Fibroblast of lung (primary cell): ENCODE results near the gene ECSCR. TPM values are rescaled to one million over a fixed set of nuclear protein-coding genes. Genes with fewer than 3 reads are reported as not detected.

Experiments
- DNase-seq, 2 donors: peaks; one replicate each; pipeline versions ENCODE4 v3.0.0 to v3.0.0-alpha.2; 2010; ENCODE audit warnings: low read depth in 2 of 2
- H2AFZ ChIP-seq: 2 replicates; pipeline ENCODE4 v1.5.1; 2012; ENCODE audit warnings: low read length, control low read depth, inconsistent platforms
- H3K27ac ChIP-seq: 2 replicates; pipeline ENCODE4 v1.5.1; 2011; ENCODE audit warnings: low read length, control low read depth; ENCODE audit not compliant: insufficient read depth
- H3K27me3 ChIP-seq: 2 replicates; pipeline ENCODE4 v1.5.1; 2011; ENCODE audit warnings: mild to moderate bottlenecking, low read length; ENCODE audit not compliant: control insufficient read depth, insufficient read depth
- H3K36me3 ChIP-seq: 2 replicates; pipeline ENCODE4 v1.5.1; 2011; ENCODE audit warnings: low read length; ENCODE audit not compliant: control insufficient read depth, insufficient read depth
- H3K4me1 ChIP-seq: 2 replicates; pipeline ENCODE4 v1.5.1; 2011; ENCODE audit warnings: low read length; ENCODE audit not compliant: control insufficient read depth, insufficient read depth; ENCODE audit errors: extremely low read depth
- H3K4me2 ChIP-seq: 2 replicates; pipeline ENCODE4 v1.5.1; 2011; ENCODE audit warnings: low read length, control low read depth; ENCODE audit not compliant: insufficient read depth; ENCODE audit errors: extremely low read depth
- H3K4me3 ChIP-seq, 4 experiments: fragments of 200-600 bp in 1 of 4; sonication (generic) in 1 of 4; replicated peaks in 1 of 4; 2 replicates each; pipeline ENCODE4 v1.5.1; 2011 to 2016; ENCODE audit warnings: low read length in 4 of 4, low read depth in 3 of 4, mild to moderate bottlenecking in 3 of 4, control low read depth in 2 of 4, inconsistent platforms in 1 of 4, mixed read lengths in 1 of 4; ENCODE audit not compliant: insufficient read depth in 1 of 4; ENCODE audit errors: control extremely low read depth in 1 of 4
- H3K79me2 ChIP-seq: 2 replicates; pipeline ENCODE4 v1.5.1; 2012; ENCODE audit warnings: mild to moderate bottlenecking, low read length, inconsistent platforms; ENCODE audit not compliant: control insufficient read depth, insufficient read depth
- H3K9ac ChIP-seq: 2 replicates; pipeline ENCODE4 v1.5.1; 2011; ENCODE audit warnings: mild to moderate bottlenecking, low read length, control low read depth; ENCODE audit not compliant: insufficient read depth
- H3K9me3 ChIP-seq: 2 replicates; pipeline ENCODE4 v1.5.1; 2012; ENCODE audit warnings: low read depth, low read length; ENCODE audit not compliant: control insufficient read depth, insufficient read depth
- H4K20me1 ChIP-seq: 2 replicates; pipeline ENCODE4 v1.5.1; 2011; ENCODE audit warnings: low read length; ENCODE audit not compliant: control insufficient read depth, insufficient read depth; ENCODE audit errors: extremely low read depth
- EZH2 ChIP-seq: IDR thresholded peaks from 2 replicates; pipeline ENCODE4 v1.5.1; 2012; ENCODE audit warnings: low read length, control low read depth, mild to moderate bottlenecking; ENCODE audit errors: missing control alignments
- polyA plus RNA-seq, 2 donors: library from polyadenylated mRNA; depleted of rRNA in 1 of 2; stranded (reverse) in 1 of 2; unstranded in 1 of 2; fragments of >200 nt; gene quantifications; 2 replicates each; pipeline ENCODE4 v1.2.1, GENCODE V29; 2011 to 2012; ENCODE audit warnings: missing spikeins in 1 of 2
- total RNA-seq: library from RNA; depleted of rRNA; stranded (reverse); fragments of >200 nt; gene quantifications from 2 replicates; pipeline ENCODE4 v1.2.1, GENCODE V29; 2014
- TF ChIP-seq, protein P1 (sequence below), 2 donors: IDR thresholded peaks in 1 of 2; conservative IDR thresholded peaks in 1 of 2; 1 replicate in 1 of 2; 2 replicates in 1 of 2; pipeline ENCODE4 v1.5.1; 2011 to 2012; ENCODE audit warnings: low read length in 2 of 2, control low read depth in 1 of 2, inconsistent platforms in 1 of 2, low read depth in 1 of 2, mild to moderate bottlenecking in 1 of 2

ECSCR gene
- total and polyA plus RNA-seq, 2 donors (not counting 1 experiment from before 2014, with no cell fraction given), result 0.18 TPM; not detected in 1

DNA sequence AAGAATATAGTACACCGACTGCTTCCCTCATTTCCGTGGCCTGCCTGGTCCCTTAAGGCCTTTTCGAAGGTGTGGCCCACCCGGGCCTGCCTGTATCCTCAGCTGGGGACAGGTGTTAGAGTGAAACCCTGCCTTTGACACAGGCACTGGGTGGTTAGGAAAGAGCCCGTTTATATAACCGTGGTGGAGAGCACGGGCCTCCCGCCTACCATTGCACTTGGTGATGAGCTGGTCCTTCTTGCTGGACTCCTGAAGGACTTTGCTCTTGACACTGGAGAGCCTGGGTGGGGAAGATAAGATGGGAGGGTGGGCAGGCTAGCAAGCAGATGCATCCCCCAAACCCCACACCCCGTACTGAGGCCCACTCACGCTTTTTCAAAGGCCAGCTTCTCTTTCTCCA lies 61.0 kb downstream of the ECSCR start:
- no peak overlapping the region for H3K4me2 ChIP-seq
- TF ChIP-seq, protein P1, sequence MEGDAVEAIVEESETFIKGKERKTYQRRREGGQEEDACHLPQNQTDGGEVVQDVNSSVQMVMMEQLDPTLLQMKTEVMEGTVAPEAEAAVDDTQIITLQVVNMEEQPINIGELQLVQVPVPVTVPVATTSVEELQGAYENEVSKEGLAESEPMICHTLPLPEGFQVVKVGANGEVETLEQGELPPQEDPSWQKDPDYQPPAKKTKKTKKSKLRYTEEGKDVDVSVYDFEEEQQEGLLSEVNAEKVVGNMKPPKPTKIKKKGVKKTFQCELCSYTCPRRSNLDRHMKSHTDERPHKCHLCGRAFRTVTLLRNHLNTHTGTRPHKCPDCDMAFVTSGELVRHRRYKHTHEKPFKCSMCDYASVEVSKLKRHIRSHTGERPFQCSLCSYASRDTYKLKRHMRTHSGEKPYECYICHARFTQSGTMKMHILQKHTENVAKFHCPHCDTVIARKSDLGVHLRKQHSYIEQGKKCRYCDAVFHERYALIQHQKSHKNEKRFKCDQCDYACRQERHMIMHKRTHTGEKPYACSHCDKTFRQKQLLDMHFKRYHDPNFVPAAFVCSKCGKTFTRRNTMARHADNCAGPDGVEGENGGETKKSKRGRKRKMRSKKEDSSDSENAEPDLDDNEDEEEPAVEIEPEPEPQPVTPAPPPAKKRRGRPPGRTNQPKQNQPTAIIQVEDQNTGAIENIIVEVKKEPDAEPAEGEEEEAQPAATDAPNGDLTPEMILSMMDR (conservative IDR thresholded peaks at IDR 0.05 in 1 of 2, IDR thresholded peaks at IDR 0.05 in 1 of 2; ENCODE audit: low read depth in 1 of 2, low read length in 2 of 2), result no peak
- no peak for TF ChIP-seq EZH2
- H4K20me1 ChIP-seq, result no peaks in the 10 kb centered on the region
- no peaks in the 10 kb centered on the region for H3K36me3 ChIP-seq
- H2AFZ ChIP-seq, result no peak overlapping the region
- no peak overlapping the region for H3K9ac ChIP-seq
- no peaks in the 10 kb centered on the region for H3K79me2 ChIP-seq
- H3K4me1 ChIP-seq, result peaks cover 6% of the 10 kb centered on the region
- no peaks in the 10 kb centered on the region for H3K9me3 ChIP-seq
- no peak overlapping the region for H3K4me3 ChIP-seq
- DNase-seq, result no peak
- no peaks in the 10 kb centered on the region for H3K27me3 ChIP-seq
- H3K27ac ChIP-seq, result no peak overlapping the region

DNA sequence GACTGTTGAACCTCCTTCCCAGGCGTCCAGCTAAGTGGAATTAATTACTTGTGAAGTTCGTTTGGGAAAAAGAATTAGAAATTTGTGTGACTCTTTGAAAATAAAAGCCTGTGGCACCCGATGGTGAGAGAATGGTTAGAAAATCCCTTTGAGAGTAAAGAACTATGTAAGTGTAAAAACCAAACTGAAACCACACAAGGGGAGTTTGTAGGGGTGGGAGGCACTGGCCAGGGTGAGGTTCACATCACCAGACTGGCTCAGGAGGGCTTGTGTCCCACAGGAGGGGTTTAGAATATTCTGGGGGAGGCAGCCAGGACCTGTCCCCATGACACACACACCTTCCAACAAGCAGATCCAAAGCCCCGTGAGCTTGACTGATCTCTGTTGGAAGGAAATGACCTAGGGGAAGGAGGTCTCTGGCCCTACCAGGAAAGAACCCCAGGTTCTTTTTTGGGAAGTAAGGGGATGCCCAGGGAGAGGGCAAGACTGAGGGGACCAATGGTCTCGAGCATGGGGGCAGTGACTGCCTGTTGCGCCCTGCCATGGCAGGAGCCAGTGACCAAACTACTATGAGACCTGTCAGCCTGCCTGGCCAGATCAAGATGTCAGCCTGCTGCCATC lies 62.9 kb downstream of the ECSCR start:
- H3K9me3 ChIP-seq, result no peaks in the 10 kb centered on the region
- H3K27me3 ChIP-seq, result peaks cover 3% of the 10 kb centered on the region
- H3K36me3 ChIP-seq, result no peaks in the 10 kb centered on the region
- H3K27ac ChIP-seq, result no peak overlapping the region
- no peak overlapping the region for H2AFZ ChIP-seq
- H3K4me3 ChIP-seq, result no peak overlapping the region
- H3K9ac ChIP-seq, result no peak overlapping the region
- H4K20me1 ChIP-seq, result no peaks in the 10 kb centered on the region
- H3K4me1 ChIP-seq, result peaks cover 13% of the 10 kb centered on the region
- DNase-seq, result no peak
- H3K79me2 ChIP-seq, result no peaks in the 10 kb centered on the region
- H3K4me2 ChIP-seq, result no peak overlapping the region
- TF ChIP-seq, protein P1 (conservative IDR thresholded peaks at IDR 0.05 in 1 of 2, IDR thresholded peaks at IDR 0.05 in 1 of 2; ENCODE audit: low read depth in 1 of 2, low read length in 2 of 2), result no peak
- no peak for TF ChIP-seq EZH2

Other genes with a start within 250 kb of the ECSCR start
- gene MATR3, start 169.0 kb downstream of the ECSCR start, total RNA-seq, result 183 and 275 TPM in 2 replicates
- 167 and 175 TPM in 2 replicates for gene MATR3, start 169.0 kb downstream of the ECSCR start, polyA plus RNA-seq
- gene PAIP2, start 120.9 kb downstream of the ECSCR start, total RNA-seq, result 59.0 and 68.1 TPM in 2 replicates
- 79.6 and 105 TPM in 2 replicates for gene PAIP2, start 120.9 kb downstream of the ECSCR start, polyA plus RNA-seq
- not detected in 2 replicates for gene SLC23A1, start 79.4 kb downstream of the ECSCR start, total RNA-seq
- gene SLC23A1, start 79.4 kb downstream of the ECSCR start, polyA plus RNA-seq, result not detected in 2 replicates
- gene MZB1, start 72.8 kb downstream of the ECSCR start, total RNA-seq, result 0.17 TPM in 1 of 2 replicates, not detected in the other
- not detected in 2 replicates for gene MZB1, start 72.8 kb downstream of the ECSCR start, polyA plus RNA-seq
- 0.77 and 1.5 TPM in 2 replicates for gene PROB1, start 67.6 kb downstream of the ECSCR start, total RNA-seq
- 0.34 and 0.43 TPM in 2 replicates for gene PROB1, start 67.6 kb downstream of the ECSCR start, polyA plus RNA-seq
- gene SPATA24, start 58.7 kb downstream of the ECSCR start, total RNA-seq, result 6.4 and 7.4 TPM in 2 replicates
- 5.3 and 5.6 TPM in 2 replicates for gene SPATA24, start 58.7 kb downstream of the ECSCR start, polyA plus RNA-seq
- gene DNAJC18, start 23.2 kb downstream of the ECSCR start, total RNA-seq, result 12.6 and 13.6 TPM in 2 replicates
- gene DNAJC18, start 23.2 kb downstream of the ECSCR start, polyA plus RNA-seq, result 9.4 and 14.6 TPM in 2 replicates
- not detected in 2 replicates for gene SMIM33, start 8.3 kb upstream of the ECSCR start, total RNA-seq
- not detected in 2 replicates for gene SMIM33, start 8.3 kb upstream of the ECSCR start, polyA plus RNA-seq
- 35.7 and 70.2 TPM in 2 replicates for gene STING1, start 20.0 kb upstream of the ECSCR start, total RNA-seq
- gene STING1, start 20.0 kb upstream of the ECSCR start, polyA plus RNA-seq, result 70.9 and 78.4 TPM in 2 replicates
- gene UBE2D2, start 98.6 kb upstream of the ECSCR start, total RNA-seq, result 49.1 and 62.9 TPM in 2 replicates
- 52.9 and 56.5 TPM in 2 replicates for gene UBE2D2, start 98.6 kb upstream of the ECSCR start, polyA plus RNA-seq
- 29.0 and 43.9 TPM in 2 replicates for gene CXXC5, start 185.6 kb upstream of the ECSCR start, total RNA-seq
- gene CXXC5, start 185.6 kb upstream of the ECSCR start, polyA plus RNA-seq, result 15.8 and 18.6 TPM in 2 replicates